SU-DHL-6 (cell line): ENCODE data around the gene PDE2A.

Experiments used
- H2AFZ ChIP-seq: fragments of 200-600 bp; sonication (generic); 2 replicates; pipeline ENCODE4 v1.6.1; 2014; ENCODE audit warnings: low read depth, mild to moderate bottlenecking, moderate library complexity, mixed read lengths, antibody characterized with exemption, low read length; ENCODE audit not compliant: severe bottlenecking
- H3F3A ChIP-seq: fragments of 200-600 bp; shearing (Covaris generic); 2 replicates; pipeline ENCODE4 v1.6.0; 2016; ENCODE audit warnings: antibody characterized with exemption, mild to moderate bottlenecking; ENCODE audit not compliant: insufficient read depth
- H3K27ac ChIP-seq: fragments of 200-600 bp; sonication (generic); 2 replicates; pipeline ENCODE4 v1.5.1; 2016; ENCODE audit warnings: low read depth, mild to moderate bottlenecking, low read length, moderate library complexity, mixed read lengths
- H3K27me3 ChIP-seq: fragments of 200-600 bp; sonication (generic), shearing (Covaris generic); 2 replicates; pipeline ENCODE4 v1.6.0; 2014; ENCODE audit warnings: mild to moderate bottlenecking, low read length
- H3K36me3 ChIP-seq: fragments of 200-600 bp; sonication (generic); 2 replicates; pipeline ENCODE4 v1.6.1; 2014; ENCODE audit warnings: mild to moderate bottlenecking, low read length, mixed read lengths
- H3K4me2 ChIP-seq: fragments of 300-600, 200-600 bp; shearing (Covaris generic), sonication (generic); 2 replicates; pipeline ENCODE4 v1.6.0; 2014; ENCODE audit warnings: low read length, low read depth, mild to moderate bottlenecking; ENCODE audit not compliant: poor library complexity, severe bottlenecking
- H3K4me3 ChIP-seq: fragments of 200-600 bp; sonication (generic); 2 replicates; pipeline ENCODE4 v1.5.1; 2014; ENCODE audit warnings: antibody characterized with exemption, low read length, mild to moderate bottlenecking, mixed read lengths; ENCODE audit not compliant: insufficient read depth, poor library complexity, severe bottlenecking
- H3K79me2 ChIP-seq: fragments of 200-600 bp; sonication (generic); 2 replicates; pipeline ENCODE4 v1.6.1; 2014; ENCODE audit warnings: mild to moderate bottlenecking, low read length, moderate library complexity; ENCODE audit not compliant: insufficient read depth
- H3K9ac ChIP-seq: fragments of 200-600 bp; sonication (generic); 2 replicates; pipeline ENCODE4 v1.7.0; 2014; ENCODE audit warnings: mild to moderate bottlenecking, low read length
- H3K9me2 ChIP-seq: fragments of 200-600 bp; sonication (generic); replicated peaks from 2 replicates; pipeline ENCODE4 v1.6.1; 2014; ENCODE audit warnings: low read length; ENCODE audit not compliant: insufficient read depth
- H3K9me3 ChIP-seq: fragments of 200-600 bp; sonication (generic); 2 replicates; pipeline ENCODE4 v1.6.1; 2014; ENCODE audit warnings: low read length, mixed read lengths; ENCODE audit not compliant: insufficient read depth
- H4K20me1 ChIP-seq: fragments of 200-600 bp; sonication (generic); 2 replicates; pipeline ENCODE4 v1.6.1; 2014; ENCODE audit warnings: low read depth, mild to moderate bottlenecking, antibody characterized with exemption, low read length, moderate library complexity, mixed read lengths
- EZH2phosphoT487 ChIP-seq: fragments of 200-600 bp; sonication (generic), shearing (Covaris generic); conservative IDR thresholded peaks from 2 replicates; pipeline ENCODE4 v1.6.1; 2018; ENCODE audit warnings: mild to moderate bottlenecking, antibody characterized with exemption, low read length, moderate library complexity, mixed read lengths
- TF ChIP-seq, protein P1 (sequence below): fragments of 200-600 bp; sonication (generic); IDR thresholded peaks from one replicate; pipeline ENCODE4 v1.5.1; 2017; ENCODE audit warnings: antibody characterized with exemption, mild to moderate bottlenecking, low read length, moderate library complexity; ENCODE audit not compliant: insufficient read depth, poor library complexity, severe bottlenecking

The PDE2A gene

GRCh38 chr11:72642043-72642883 lies 32.0 kb downstream of the PDE2A start:
- Histone ChIP-seq H3K79me2 (no peaks in the 10 kb centered on the region), H3K4me2 (peak overlapping the region; percentile 53), H2AFZ (peak overlapping the region; percentile 12), H3K9ac (no peak overlapping the region; the same call in 1 of the 2 replicates), H3K27me3 (no peaks in the 10 kb centered on the region), H3K9me2 (no peaks in the 10 kb centered on the region), H4K20me1 (no peaks in the 10 kb centered on the region), H3K9me3 (no peaks in the 10 kb centered on the region), H3K36me3 (no peaks in the 10 kb centered on the region), H3K4me3 (peak overlapping the region; percentile 16), H3K27ac (no peak overlapping the region), H3F3A (no peaks in the 10 kb centered on the region)
- TF ChIP-seq EZH2phosphoT487 = no peak
- TF ChIP-seq, protein P1, sequence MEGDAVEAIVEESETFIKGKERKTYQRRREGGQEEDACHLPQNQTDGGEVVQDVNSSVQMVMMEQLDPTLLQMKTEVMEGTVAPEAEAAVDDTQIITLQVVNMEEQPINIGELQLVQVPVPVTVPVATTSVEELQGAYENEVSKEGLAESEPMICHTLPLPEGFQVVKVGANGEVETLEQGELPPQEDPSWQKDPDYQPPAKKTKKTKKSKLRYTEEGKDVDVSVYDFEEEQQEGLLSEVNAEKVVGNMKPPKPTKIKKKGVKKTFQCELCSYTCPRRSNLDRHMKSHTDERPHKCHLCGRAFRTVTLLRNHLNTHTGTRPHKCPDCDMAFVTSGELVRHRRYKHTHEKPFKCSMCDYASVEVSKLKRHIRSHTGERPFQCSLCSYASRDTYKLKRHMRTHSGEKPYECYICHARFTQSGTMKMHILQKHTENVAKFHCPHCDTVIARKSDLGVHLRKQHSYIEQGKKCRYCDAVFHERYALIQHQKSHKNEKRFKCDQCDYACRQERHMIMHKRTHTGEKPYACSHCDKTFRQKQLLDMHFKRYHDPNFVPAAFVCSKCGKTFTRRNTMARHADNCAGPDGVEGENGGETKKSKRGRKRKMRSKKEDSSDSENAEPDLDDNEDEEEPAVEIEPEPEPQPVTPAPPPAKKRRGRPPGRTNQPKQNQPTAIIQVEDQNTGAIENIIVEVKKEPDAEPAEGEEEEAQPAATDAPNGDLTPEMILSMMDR = no peak

- H3K27ac ChIP-seq = no peak overlapping the region
- no peak overlapping the region for H3K9ac ChIP-seq
- H3K4me3 ChIP-seq = no peak overlapping the region
- H3K27me3 ChIP-seq = no peaks in the 10 kb centered on the region
- H3K9me2 ChIP-seq = no peaks in the 10 kb centered on the region
- no peaks in the 10 kb centered on the region for H3F3A ChIP-seq
- no peaks in the 10 kb centered on the region for H3K79me2 ChIP-seq
- H3K36me3 ChIP-seq = no peaks in the 10 kb centered on the region
- no peak for TF ChIP-seq EZH2phosphoT487
- TF ChIP-seq, protein P1 = no peak
- H4K20me1 ChIP-seq = no peaks in the 10 kb centered on the region
- H3K9me3 ChIP-seq = no peaks in the 10 kb centered on the region
- no peak overlapping the region for H3K4me2 ChIP-seq
- no peak overlapping the region for H2AFZ ChIP-seq
These were observed 32.6 kb downstream of the PDE2A start for GRCh38 chr11:72641522-72642042.

GRCh38 chr11:72639502-72640375 lies 34.5 kb downstream of the PDE2A start:
- no peak overlapping the region for H3K9ac ChIP-seq
- H3K9me3 ChIP-seq = no peaks in the 10 kb centered on the region
- no peaks in the 10 kb centered on the region for H3K36me3 ChIP-seq
- H3K9me2 ChIP-seq = no peaks in the 10 kb centered on the region
- TF ChIP-seq EZH2phosphoT487 = no peak
- TF ChIP-seq, protein P1 = no peak
- no peaks in the 10 kb centered on the region for H3K27me3 ChIP-seq
- no peaks in the 10 kb centered on the region for H4K20me1 ChIP-seq
- H3F3A ChIP-seq = no peaks in the 10 kb centered on the region
- H3K4me2 ChIP-seq = no peak overlapping the region
- no peak overlapping the region for H3K27ac ChIP-seq
- no peaks in the 10 kb centered on the region for H3K79me2 ChIP-seq
- no peak overlapping the region for H3K4me3 ChIP-seq
- no peak overlapping the region for H2AFZ ChIP-seq
